VCaP (cell line): ENCODE measurements around the gene EDRF1.

Experiments
- H3K27ac ChIP-seq: fragments of 450-650 bp; 2 replicates; pipeline ENCODE4 v1.5.1; 2017
- CTCF ChIP-seq: fragments of 450-650 bp; conservative IDR thresholded peaks from 2 replicates; pipeline ENCODE4 v1.5.1; 2017; ENCODE audit warnings: mild to moderate bottlenecking, moderate library complexity

Gene EDRF1

GRCh38 chr10:125719173-125720001, at the start of gene EDRF1:
EDRF1 (plus strand) TSS chr10:125719709; CDS start chr10:125719808, 99 bp downstream.
- H3K27ac ChIP-seq, result peak within 1 kb of the TSS; percentile 88
- TF ChIP-seq CTCF, result no peak

GRCh38 chr10:125672884-125673283, 46.6 kb upstream of the EDRF1 start:
- no peak for TF ChIP-seq CTCF
- no peak overlapping the region for H3K27ac ChIP-seq

GRCh38 chr10:125679436-125679835, 40.1 kb upstream of the EDRF1 start:
- H3K27ac ChIP-seq, result no peak overlapping the region
- TF ChIP-seq CTCF, result no peak

- H3K27ac ChIP-seq, result peak within 1 kb of the TSS; percentile 66
- no peak for TF ChIP-seq CTCF
These were observed 36.4 kb upstream of the EDRF1 start, which contains the start of gene TEX36 for GRCh38 chr10:125683063-125683462. TEX36 (minus strand) TSS chr10:125683163; CDS start chr10:125682989, 174 bp downstream.

GRCh38 chr10:125683821-125684220, 35.7 kb upstream of the EDRF1 start:
- TF ChIP-seq CTCF, result no peak
- peak overlapping the region; percentile 66 for H3K27ac ChIP-seq

GRCh38 chr10:125684581-125684980, 34.9 kb upstream of the EDRF1 start:
- TF ChIP-seq CTCF, result no peak
- peak overlapping the region; percentile 66 for H3K27ac ChIP-seq

GRCh38 chr10:125687507-125688185, 31.9 kb upstream of the EDRF1 start:
- no peak for TF ChIP-seq CTCF
- no peak overlapping the region for H3K27ac ChIP-seq
